Thyroid gland (tissue), 4 donors: ENCODE measurements around the gene SCPEP1.

Experiments
- CTCF ChIP-seq, 6 experiments: fragments of 200-600 bp in 3 of 6; fragments of 450-650 bp in 3 of 6; sonication (generic) in 3 of 6; IDR thresholded peaks; one replicate each; pipeline ENCODE4 v1.5.1; 2016 to 2019; ENCODE audit warnings: antibody characterized with exemption in 6 of 6, mild to moderate bottlenecking in 2 of 6, inconsistent platforms in 1 of 6, moderate library complexity in 1 of 6
- POLR2A ChIP-seq, 2 donors: fragments of 450-650 bp; IDR thresholded peaks; one replicate each; pipeline ENCODE4 v1.6.1; 2017; ENCODE audit warnings: antibody characterized with exemption in 2 of 2, mild to moderate bottlenecking in 2 of 2, moderate library complexity in 1 of 2

GRCh38 chr17:56997313-56997712, 19.4 kb downstream of the SCPEP1 start:
- TF ChIP-seq CTCF (IDR thresholded peaks at IDR 0.05) (no peak), POLR2A (IDR thresholded peaks at IDR 0.05) (no peak)
